Measurements from ENCODE around the gene MEGF11. TPM values are rescaled to one million over a fixed set of nuclear protein-coding genes. Genes with fewer than 3 reads are reported as not detected.

Gene MEGF11
- total RNA-seq, 4 donors from 2014 or later, result 0.20 TPM; not detected in 3

DNA sequence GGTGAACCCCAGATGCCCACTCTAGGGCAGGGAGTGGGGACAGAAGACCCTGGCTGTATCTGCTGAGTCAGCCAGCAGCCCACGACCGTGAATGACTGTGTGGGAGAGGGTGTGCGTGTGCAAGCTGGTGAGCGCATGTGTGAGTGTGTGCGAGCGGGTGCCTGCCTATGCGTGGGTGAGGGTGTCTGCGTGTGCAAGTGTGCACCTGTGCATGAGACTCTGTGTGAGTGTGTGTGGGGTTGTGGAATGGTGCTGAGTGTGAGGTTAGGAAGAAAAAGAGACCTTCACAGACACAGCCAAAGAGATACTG, 235.1 kb downstream of the MEGF11 start:
- DNase-seq, result no peak
- intact Hi-C loops (cut with DNase I), result no loop called here
- Histone ChIP-seq H3K4me1 (no peaks in the 10 kb centered on the region), H3K4me3 (replicated peaks in 1 of 3) (no peak overlapping the region), H3K36me3 (no peaks in the 10 kb centered on the region), H3K27me3 (no peaks in the 10 kb centered on the region), H3K9me3 (no peaks in the 10 kb centered on the region), H3K27ac (no peak overlapping the region)
- TF ChIP-seq, protein P1, sequence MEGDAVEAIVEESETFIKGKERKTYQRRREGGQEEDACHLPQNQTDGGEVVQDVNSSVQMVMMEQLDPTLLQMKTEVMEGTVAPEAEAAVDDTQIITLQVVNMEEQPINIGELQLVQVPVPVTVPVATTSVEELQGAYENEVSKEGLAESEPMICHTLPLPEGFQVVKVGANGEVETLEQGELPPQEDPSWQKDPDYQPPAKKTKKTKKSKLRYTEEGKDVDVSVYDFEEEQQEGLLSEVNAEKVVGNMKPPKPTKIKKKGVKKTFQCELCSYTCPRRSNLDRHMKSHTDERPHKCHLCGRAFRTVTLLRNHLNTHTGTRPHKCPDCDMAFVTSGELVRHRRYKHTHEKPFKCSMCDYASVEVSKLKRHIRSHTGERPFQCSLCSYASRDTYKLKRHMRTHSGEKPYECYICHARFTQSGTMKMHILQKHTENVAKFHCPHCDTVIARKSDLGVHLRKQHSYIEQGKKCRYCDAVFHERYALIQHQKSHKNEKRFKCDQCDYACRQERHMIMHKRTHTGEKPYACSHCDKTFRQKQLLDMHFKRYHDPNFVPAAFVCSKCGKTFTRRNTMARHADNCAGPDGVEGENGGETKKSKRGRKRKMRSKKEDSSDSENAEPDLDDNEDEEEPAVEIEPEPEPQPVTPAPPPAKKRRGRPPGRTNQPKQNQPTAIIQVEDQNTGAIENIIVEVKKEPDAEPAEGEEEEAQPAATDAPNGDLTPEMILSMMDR (IDR thresholded peaks at IDR 0.05), result no peak
- TF ChIP-seq POLR2A (IDR thresholded peaks at IDR 0.05), result no peak
- 85 to 88% methylated on average over 8 of the region's 8 CpGs for WGBS, 2 donors

DNA sequence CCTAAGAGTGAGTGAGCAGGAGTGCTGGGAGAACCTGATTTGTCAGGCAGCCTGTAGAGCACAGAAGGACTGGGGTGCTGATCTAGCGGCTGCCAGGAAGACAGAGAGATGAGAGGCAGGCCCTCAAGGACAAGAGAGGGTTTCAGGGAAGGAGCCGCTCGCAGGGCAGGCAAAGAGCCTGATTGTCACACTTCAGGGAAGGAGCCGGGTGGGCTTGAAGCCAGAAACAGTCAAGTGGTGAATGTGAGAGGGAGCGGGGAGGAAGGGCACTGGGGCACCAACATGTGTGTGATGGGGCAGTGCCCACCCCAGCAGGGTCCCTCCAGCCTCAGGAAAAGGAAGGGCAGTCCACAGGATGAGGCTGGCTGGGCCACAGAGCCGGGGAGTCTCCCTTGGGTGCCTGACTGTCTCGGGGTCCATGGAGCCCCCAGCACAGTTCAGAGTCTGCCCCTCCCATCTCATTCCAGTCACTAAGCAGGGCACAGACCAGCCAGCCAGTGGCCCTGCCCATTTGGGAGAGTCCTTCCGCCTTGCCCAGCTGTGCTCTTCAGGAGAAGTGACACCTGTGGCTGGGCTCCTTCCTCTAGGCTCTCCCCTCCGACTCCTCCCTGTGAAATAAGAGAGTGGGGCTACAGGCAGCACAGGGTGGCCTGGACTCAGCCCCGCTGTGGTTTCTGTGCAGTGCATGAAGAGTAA, 235.6 kb downstream of the MEGF11 start:
- H3K4me1 ChIP-seq, result no peaks in the 10 kb centered on the region
- H3K4me3 ChIP-seq (replicated peaks in 1 of 3), result no peak overlapping the region
- H3K9me3 ChIP-seq, result no peaks in the 10 kb centered on the region
- no peaks in the 10 kb centered on the region for H3K36me3 ChIP-seq
- DNase-seq, result peak; percentile 47 to 49
- WGBS, 2 donors, result 39 to 51% methylated on average over 7 to 10 of the region's 10 CpGs
- no peak overlapping the region for H3K27ac ChIP-seq
- TF ChIP-seq POLR2A (IDR thresholded peaks at IDR 0.05), result no peak
- TF ChIP-seq, protein P1 (IDR thresholded peaks at IDR 0.05), result no peak
- intact Hi-C loops (cut with DNase I), result no loop called here
- H3K27me3 ChIP-seq, result no peaks in the 10 kb centered on the region

DNA sequence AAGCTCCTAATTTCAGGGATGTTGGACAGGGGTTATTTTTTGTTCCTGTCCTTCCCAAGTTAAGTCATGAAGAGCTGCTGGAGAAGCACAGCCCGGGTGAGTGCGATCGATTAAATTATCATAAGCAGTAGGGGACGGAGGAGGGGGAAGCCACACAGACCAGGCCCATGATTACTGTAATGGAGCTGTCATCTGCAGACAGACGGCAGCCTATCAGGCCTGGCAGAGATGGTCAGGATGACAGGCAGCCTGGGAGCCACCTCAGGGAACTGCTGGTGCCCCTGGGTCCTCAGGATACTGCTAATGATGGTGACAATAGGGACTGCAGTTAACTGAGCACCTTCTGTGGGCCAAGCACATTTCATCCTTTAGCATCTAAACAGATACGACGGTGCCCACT, 236.6 kb downstream of the MEGF11 start:
- Histone ChIP-seq H3K27me3 (no peaks in the 10 kb centered on the region), H3K4me1 (no peaks in the 10 kb centered on the region)
- no peak for TF ChIP-seq POLR2A (IDR thresholded peaks at IDR 0.05)
- TF ChIP-seq, protein P1 (IDR thresholded peaks at IDR 0.05), result no peak

DNA sequence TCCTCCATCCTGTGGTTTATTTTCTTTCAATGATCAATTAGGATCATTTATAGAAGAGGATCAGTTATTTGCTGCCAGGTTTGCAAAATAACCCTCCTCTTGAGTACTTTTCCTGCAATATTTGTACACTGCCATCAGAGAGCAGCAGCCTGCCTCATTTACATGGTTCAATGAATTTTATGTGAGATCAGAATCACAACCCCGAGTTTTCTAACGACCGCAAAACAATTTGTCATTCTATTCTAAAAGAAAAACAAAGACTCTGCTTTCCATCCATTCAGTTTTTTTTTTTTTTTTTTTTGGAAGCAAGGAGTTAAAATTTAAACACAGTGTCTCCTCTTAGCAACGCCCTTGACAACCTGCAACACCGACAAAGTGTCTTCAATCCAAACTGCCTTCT, 237.4 kb downstream of the MEGF11 start:
- Histone ChIP-seq H3K4me1 (no peaks in the 10 kb centered on the region), H3K4me3 (replicated peaks in 1 of 3) (no peak overlapping the region), H3K27ac (no peak overlapping the region), H3K36me3 (no peaks in the 10 kb centered on the region), H3K27me3 (no peaks in the 10 kb centered on the region), H3K9me3 (no peaks in the 10 kb centered on the region)
- intact Hi-C loops (cut with DNase I), result no loop called here
- no peak for DNase-seq
- 52 to 60% methylated on average over 5 of the region's 5 CpGs for WGBS, 2 donors
- no peak for TF ChIP-seq POLR2A (IDR thresholded peaks at IDR 0.05)

More for the DNA sequence above, 236.6 kb downstream of the MEGF11 start:
- H3K27ac ChIP-seq, result no peak overlapping the region
- H3K9me3 ChIP-seq, result no peaks in the 10 kb centered on the region
- 65 to 75% methylated on average over 7 of the region's 7 CpGs for WGBS, 2 donors
- intact Hi-C loops (cut with DNase I), result no loop called here
- no peak for DNase-seq
- no peak overlapping the region for H3K4me3 ChIP-seq (replicated peaks in 1 of 3)
- no peaks in the 10 kb centered on the region for H3K36me3 ChIP-seq

DNA sequence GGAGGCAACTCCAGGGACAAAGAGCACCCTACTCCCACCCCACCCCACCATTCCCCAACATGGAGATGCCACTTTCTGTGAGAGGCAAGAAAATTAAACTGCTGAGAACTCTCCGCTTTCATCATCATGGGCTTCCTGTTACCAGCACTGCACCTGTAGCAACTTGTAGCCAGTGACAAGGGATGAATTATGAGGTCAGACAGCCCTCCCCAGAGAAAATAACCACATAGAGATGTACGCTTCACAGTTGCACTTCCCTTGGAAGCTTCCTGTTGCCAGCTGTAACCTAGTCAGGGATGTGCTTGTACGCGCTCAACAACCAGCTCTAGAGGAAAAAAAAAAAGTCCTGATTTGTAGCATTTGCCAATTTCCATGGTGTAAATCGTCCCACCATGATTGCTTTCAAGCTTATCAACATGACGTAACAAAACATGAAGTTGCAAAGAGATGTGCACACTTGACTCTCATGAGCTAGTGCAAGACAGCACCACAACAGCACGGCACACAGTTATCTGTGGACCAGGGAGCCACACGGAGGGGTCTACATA, 238.8 kb downstream of the MEGF11 start:
- no peak overlapping the region for H3K27ac ChIP-seq
- H3K36me3 ChIP-seq, result no peaks in the 10 kb centered on the region
- TF ChIP-seq POLR2A (IDR thresholded peaks at IDR 0.05), result no peak
- TF ChIP-seq, protein P1 (IDR thresholded peaks at IDR 0.05), result no peak
- intact Hi-C loops (cut with DNase I), result no loop called here
- H3K4me3 ChIP-seq (replicated peaks in 1 of 3), result no peak overlapping the region
- 87 to 94% methylated on average over 8 of the region's 8 CpGs for WGBS, 2 donors
- no peaks in the 10 kb centered on the region for H3K4me1 ChIP-seq
- no peaks in the 10 kb centered on the region for H3K9me3 ChIP-seq
- H3K27me3 ChIP-seq, result no peaks in the 10 kb centered on the region
- no peak for DNase-seq
